ENCODE results near the gene GPR152. TPM values are rescaled to one million over a fixed set of nuclear protein-coding genes. Genes with fewer than 3 reads are reported as not detected.

GPR152 gene
- total RNA-seq, 1 experiment from 2014 or later = not detected

- POLR2A ChIA-PET = no interaction called here
- Histone ChIP-seq H3K27me3 (replicated peaks; ENCODE audit: control insufficient read depth, insufficient read depth, low read length) (no peaks in the 10 kb centered on the region), H3K36me3 (ENCODE audit: control insufficient read depth, insufficient read depth, low read length) (no peaks in the 10 kb centered on the region), H3K4me3 (ENCODE audit: low read depth, low read length) (no peak overlapping the region), H3K9me3 (no peaks in the 10 kb centered on the region), H3K4me1 (no peaks in the 10 kb centered on the region)
- no peaks in the 10 kb centered on the region for H3K9me3 Mint-ChIP-seq (ENCODE audit: unreplicated experiment)
- H3K27ac Mint-ChIP-seq (ENCODE audit: unreplicated experiment) = no peak overlapping the region
- CTCF ChIA-PET = interaction anchor here (0.6 to 1.0 kb wide), 2 partner anchors 8 to 55 kb away, joined by 3 read pairs; partner anchors contain the start of gene PPP1CA
- no peak overlapping the region for H3K4me3 Mint-ChIP-seq (ENCODE audit: unreplicated experiment)
- no peaks in the 10 kb centered on the region for H3K27me3 Mint-ChIP-seq (ENCODE audit: insufficient read depth, unreplicated experiment)
- BruUV-seq (replicated peaks) = no TSS peak
- no peaks in the 10 kb centered on the region for H3K36me3 Mint-ChIP-seq (ENCODE audit: insufficient read depth, unreplicated experiment)
- DNase-seq = peak in 1 of 2 experiments; percentile 40
- intact Hi-C loops (cut with micrococcal nuclease; ENCODE audit: unreplicated experiment) = no loop called here
- TF ChIP-seq CTCF (IDR thresholded peaks at IDR 0.05; ENCODE audit: insufficient read depth in 1 of 2, low read depth in 1 of 2, low read length in 1 of 2, severe bottlenecking in 1 of 2, unreplicated experiment in 1 of 2) = no peak
- no peaks in the 10 kb centered on the region for H3K4me1 Mint-ChIP-seq (ENCODE audit: low read depth, unreplicated experiment)
Measured at GRCh38 chr11:67456068-67456705, 3.7 kb upstream of the GPR152 start.

- H3K4me3 ChIP-seq (ENCODE audit: low read depth, low read length) = no peak within 1 kb of the TSS
- no peaks in the 10 kb centered on the region for H3K4me1 Mint-ChIP-seq (ENCODE audit: low read depth, unreplicated experiment)
- no peaks in the 10 kb centered on the region for H3K9me3 ChIP-seq
- H3K27ac Mint-ChIP-seq (ENCODE audit: unreplicated experiment) = no peak within 1 kb of the TSS
- no peaks in the 10 kb centered on the region for H3K27me3 ChIP-seq (replicated peaks; ENCODE audit: control insufficient read depth, insufficient read depth, low read length)
- no peaks in the 10 kb centered on the region for H3K27me3 Mint-ChIP-seq (ENCODE audit: insufficient read depth, unreplicated experiment)
- H3K36me3 ChIP-seq (ENCODE audit: control insufficient read depth, insufficient read depth, low read length) = no peaks in the 10 kb centered on the region
- BruUV-seq (replicated peaks) = no TSS peak
- no peaks in the 10 kb centered on the region for H3K4me1 ChIP-seq
- ChIA-PET CTCF (no interaction called here), POLR2A (no interaction called here)
- no peaks in the 10 kb centered on the region for H3K36me3 Mint-ChIP-seq (ENCODE audit: insufficient read depth, unreplicated experiment)
- intact Hi-C loops (cut with micrococcal nuclease; ENCODE audit: unreplicated experiment) = no loop called here
- H3K4me3 Mint-ChIP-seq (ENCODE audit: unreplicated experiment) = no peak within 1 kb of the TSS
- no peak for DNase-seq
- no peaks in the 10 kb centered on the region for H3K9me3 Mint-ChIP-seq (ENCODE audit: unreplicated experiment)
- TF ChIP-seq CTCF (IDR thresholded peaks at IDR 0.05; ENCODE audit: insufficient read depth in 1 of 2, low read depth in 1 of 2, low read length in 1 of 2, severe bottlenecking in 1 of 2, unreplicated experiment in 1 of 2) = no peak
Measured at GRCh38 chr11:67455054-67455453, 2.5 kb upstream of the GPR152 start, which contains the start of gene CABP4. CABP4 (plus strand) TSS chr11:67455354; CDS start chr11:67455424, 70 bp downstream.

- BruUV-seq (replicated peaks) = no TSS peak
- no peaks in the 10 kb centered on the region for H3K36me3 Mint-ChIP-seq (ENCODE audit: insufficient read depth, unreplicated experiment)
- H3K27me3 Mint-ChIP-seq (ENCODE audit: insufficient read depth, unreplicated experiment) = no peaks in the 10 kb centered on the region
- H3K4me3 Mint-ChIP-seq (ENCODE audit: unreplicated experiment) = no peak overlapping the region
- H3K4me1 Mint-ChIP-seq (ENCODE audit: low read depth, unreplicated experiment) = no peaks in the 10 kb centered on the region
- intact Hi-C loops (cut with micrococcal nuclease; ENCODE audit: unreplicated experiment) = no loop called here
- H3K9me3 Mint-ChIP-seq (ENCODE audit: unreplicated experiment) = no peaks in the 10 kb centered on the region
- no peak for TF ChIP-seq CTCF (IDR thresholded peaks at IDR 0.05; ENCODE audit: insufficient read depth in 1 of 2, low read depth in 1 of 2, low read length in 1 of 2, severe bottlenecking in 1 of 2, unreplicated experiment in 1 of 2)
- no peak overlapping the region for H3K4me3 ChIP-seq (ENCODE audit: low read depth, low read length)
- DNase-seq = no peak
- H3K36me3 ChIP-seq (ENCODE audit: control insufficient read depth, insufficient read depth, low read length) = no peaks in the 10 kb centered on the region
- no peaks in the 10 kb centered on the region for H3K4me1 ChIP-seq
- H3K27ac Mint-ChIP-seq (ENCODE audit: unreplicated experiment) = no peak overlapping the region
- POLR2A ChIA-PET = no interaction called here
- CTCF ChIA-PET = no interaction called here
- H3K9me3 ChIP-seq = no peaks in the 10 kb centered on the region
- no peaks in the 10 kb centered on the region for H3K27me3 ChIP-seq (replicated peaks; ENCODE audit: control insufficient read depth, insufficient read depth, low read length)
Measured at GRCh38 chr11:67453816-67454732, 1.5 kb upstream of the GPR152 start.

Data from Caco-2 (cell line).